ELF-1 (cell line): ENCODE data around the gene ADORA2A.

Source experiments
- DNase-seq: peaks from one replicate; pipeline ENCODE4 v3.0.0-alpha.2; 2016; ENCODE audit warnings: low read depth, low spot score

The ADORA2A gene

GRCh38 chr22:24450610-24451009 lies 23.2 kb downstream of the ADORA2A start:
- DNase-seq: peak; percentile 52

- no peak for DNase-seq
These were observed 23.8 kb downstream of the ADORA2A start for GRCh38 chr22:24451162-24451561.

DNA sequence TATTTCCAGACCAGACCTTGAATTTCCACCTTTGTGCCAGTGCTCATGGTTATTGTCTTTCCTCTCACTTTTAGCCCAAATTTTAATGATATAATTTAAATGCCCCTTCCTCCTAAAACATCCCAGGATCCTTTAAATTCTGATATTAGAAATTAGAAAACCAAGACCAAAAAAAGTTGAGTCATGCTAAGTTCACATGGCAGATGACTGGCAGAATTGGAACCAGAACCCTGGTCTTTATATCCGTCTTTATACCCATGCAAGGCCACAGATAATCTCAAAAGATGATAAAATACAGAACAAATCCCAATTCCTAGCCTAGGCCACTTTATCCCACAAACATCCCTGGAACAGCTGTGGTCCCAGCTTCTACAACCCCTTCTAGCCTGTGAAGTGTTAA lies 26.5 kb downstream of the ADORA2A start:
- no peak for DNase-seq

DNA sequence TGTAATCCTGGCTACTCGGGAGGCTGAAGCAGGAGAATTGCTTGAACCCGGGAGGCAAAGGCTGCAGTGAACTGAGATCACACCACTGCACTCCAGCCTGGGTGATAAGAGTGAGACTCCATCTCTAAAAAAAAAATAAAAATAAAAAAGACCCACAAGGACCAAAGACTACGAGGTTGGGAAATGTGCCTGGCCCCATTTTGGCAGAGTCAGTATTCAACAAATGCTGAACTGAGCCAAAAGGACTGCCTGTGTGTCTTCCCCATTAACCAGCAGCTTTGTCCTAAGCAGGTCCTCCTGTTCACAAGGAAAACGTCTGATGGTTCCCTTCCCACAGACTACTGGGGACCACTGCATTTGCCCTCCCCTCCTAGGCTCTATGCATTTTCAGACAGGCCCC lies 27.6 kb downstream of the ADORA2A start:
- no peak for DNase-seq

- no peak for DNase-seq
These were observed 28.5 kb downstream of the ADORA2A start for GRCh38 chr22:24455751-24456426.

DNA sequence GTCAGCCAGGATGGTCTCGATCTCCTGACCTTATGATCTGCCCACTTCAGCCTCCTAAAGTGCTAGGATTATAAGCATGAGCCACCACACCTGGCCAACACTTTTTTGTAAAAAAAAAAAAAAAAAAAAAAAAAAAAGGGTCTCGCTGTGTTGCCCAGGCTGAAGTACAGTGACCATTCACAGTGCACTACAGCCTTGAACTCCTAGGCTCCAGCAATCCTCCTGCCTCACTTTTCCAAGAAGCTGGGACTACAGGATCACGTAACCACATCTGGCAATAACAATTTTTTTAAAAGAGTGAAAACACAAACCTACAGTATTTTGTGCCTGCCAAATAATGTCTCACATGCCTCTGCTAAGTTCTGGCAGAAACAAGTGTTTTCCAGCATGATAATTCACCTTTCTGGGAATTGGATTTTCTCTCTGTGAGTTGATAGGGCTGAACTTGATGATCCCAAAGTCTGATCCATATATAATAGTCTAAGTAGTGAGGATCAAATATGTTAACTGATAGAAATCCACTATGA lies 30.6 kb downstream of the ADORA2A start:
- no peak for DNase-seq

GRCh38 chr22:24459911-24460310 lies 32.5 kb downstream of the ADORA2A start:
- DNase-seq: no peak

DNA sequence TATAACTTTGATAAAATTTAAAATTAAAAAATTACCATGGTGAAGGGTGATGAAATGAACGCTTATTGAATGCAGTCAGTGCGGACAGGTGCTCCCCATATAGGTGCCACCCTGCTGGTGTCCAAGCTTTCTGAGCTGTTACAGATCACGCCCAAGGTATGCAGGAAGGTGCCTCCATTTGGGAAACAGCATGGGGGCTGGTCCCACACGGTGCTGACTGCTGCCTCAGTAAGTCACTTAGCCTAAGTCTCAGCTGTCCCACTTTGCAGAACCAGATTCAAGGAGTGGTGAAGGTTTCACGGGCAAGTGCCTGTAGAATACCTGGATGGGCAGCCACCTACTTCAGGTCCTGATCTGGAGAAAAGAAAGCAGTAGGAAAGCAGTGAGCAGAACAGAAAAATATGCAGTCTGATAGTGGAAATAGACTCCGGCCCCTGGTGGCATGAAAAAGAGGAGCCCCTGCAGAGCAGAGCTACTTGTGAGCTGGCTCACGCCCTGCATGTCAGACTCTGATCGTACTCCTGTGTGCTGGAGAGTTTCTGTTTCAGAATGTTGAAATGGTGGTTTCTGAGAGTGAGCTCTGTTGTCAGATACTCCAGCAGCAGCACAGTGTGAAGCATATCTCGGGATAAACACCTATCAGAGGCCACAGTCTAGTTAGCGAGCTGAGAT lies 33.2 kb downstream of the ADORA2A start:
- DNase-seq: no peak

DNA sequence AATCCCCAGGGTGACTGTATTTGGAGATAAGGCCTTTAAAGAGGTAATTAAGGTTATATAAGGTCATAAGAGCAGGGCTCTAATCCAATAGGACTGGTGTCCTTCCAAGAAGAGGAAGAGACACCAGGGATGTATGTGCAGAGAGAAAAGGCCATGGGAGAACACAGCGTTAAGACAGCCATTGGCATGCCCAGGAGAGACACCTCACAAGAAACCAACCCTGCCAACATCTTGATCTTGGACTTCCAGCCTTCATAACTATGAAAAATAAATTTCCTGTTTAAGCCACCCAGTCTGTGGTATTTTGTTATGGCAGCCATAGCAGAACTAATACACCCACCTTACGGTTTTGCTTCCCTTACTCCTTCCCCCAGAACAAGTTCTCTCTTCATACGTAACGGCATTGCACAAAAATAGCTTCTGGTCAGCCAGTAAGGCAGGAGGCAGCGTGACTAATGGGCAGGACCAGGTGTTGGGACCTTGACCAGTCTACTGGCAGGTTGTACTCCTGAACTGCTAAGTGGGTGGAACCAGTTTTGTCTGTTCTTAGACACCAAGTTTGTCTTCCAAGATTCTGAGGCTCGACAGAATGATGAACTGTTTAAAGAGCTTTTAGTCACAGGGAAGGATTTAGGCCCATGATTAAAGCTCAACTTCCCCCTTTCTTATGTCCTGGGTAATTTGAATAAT lies 35.8 kb downstream of the ADORA2A start:
- DNase-seq: no peak

- DNase-seq: no peak
These were observed 38.2 kb downstream of the ADORA2A start for GRCh38 chr22:24465566-24465965.

DNA sequence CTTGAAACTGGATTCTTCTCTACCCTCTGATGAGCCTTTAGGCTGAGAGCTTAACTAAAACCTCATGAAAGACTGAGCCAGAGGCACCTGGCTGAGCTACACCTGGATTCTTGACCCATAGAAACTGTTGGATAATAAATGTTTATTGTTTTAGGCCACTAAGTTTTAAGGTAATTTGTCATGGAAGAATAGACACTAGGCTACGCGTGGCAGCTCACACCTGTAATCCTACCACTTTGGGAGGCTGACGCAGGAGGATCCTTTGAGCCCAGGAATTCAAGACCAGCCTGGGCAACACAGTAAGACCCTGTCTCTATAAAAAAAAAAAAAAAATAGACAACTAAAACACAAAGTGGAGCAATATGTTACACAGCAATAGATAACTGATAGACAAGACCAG lies 38.6 kb downstream of the ADORA2A start:
- DNase-seq: no peak

DNA sequence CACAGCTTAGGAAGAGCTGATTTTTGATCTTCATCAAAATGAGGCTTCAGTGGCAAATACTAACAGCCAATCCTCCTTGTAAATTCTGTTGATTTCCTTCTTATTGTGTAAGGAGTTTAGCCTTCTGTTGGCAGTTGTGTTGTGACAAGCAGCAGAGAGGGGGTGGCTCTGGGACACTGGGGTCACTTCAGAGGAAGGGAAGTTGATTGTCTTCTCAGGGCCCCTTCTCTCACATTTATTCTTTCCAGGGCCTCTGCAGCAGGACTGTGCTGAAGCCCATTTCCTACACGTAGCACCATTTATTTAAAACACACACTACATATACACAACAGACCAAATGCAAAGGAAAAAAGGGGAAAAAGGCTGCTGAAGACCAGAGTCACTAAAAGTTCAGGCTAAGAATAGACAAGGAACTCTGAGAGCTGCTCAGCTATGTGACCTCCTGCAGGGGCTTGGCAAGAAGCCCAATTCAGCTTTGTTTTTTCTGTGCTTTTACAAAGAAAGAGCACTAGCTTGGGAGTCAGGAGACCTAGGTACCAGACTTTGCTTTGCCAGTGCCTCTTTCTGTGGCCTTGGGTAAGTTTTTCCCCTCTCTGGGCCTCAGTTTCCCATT lies 39.4 kb downstream of the ADORA2A start:
- DNase-seq: no peak

DNA sequence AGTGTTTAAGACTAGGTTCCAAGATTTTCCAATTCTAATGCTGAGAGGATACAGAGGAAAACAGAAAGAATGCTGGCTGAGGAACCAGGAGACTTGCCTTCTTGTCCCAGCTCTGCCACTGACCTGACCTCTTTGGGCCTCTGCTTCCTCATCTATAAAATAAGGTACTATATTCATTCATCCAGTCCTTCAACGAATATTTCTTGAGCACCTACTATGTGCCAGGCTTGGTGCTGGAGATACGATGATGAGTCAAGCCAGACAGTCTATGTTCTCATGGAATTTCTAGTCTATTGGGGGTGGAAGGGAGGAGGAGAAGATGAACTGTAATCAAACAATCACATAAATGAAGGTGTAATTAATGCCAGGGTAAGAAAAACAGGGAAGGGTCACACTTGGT lies 39.9 kb downstream of the ADORA2A start:
- DNase-seq: no peak

DNA sequence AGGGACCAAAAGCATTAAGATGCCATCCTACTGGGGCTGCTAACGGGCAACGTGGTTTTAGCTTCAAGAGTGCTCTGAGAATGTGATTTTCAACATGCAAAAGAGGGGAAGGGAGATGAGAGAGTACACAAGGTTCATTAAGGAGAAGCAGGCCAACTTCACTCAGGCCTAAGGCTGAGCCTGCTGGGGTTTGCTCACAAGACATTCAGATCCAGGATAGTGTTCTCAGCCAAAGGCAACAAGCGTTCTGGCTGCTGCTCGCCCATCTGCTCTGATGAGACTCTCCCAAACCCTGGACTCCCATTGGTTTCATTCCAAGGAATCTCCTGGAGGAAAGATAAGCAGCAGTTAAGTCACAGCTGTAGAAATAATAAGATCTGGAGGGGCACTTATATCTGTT lies 44.2 kb downstream of the ADORA2A start:
- DNase-seq: no peak

- DNase-seq: no peak
These were observed 45.9 kb downstream of the ADORA2A start for GRCh38 chr22:24473284-24473683.

DNA sequence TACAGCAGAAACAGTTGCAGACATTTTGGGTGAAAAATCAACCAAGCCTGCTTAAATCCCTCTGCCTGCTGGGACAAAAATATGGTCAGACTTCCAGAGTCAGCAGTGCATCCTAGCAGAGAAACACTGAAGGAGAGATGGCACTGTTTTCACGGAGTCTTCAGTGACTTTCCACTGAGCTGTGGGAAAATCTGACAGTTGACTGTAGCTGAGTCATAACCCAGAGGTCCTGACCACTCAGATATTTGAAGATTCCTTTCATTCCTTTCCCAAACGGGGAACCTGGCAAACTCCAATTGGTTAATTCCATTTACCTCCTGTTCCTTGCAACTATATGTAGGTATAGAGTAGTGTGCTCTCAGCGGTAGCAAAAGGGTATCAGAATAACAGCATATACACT lies 46.8 kb downstream of the ADORA2A start:
- peak; percentile 30 for DNase-seq

GRCh38 chr22:24474649-24475255 lies 47.4 kb downstream of the ADORA2A start:
- DNase-seq: no peak

GRCh38 chr22:24481641-24482040 lies 54.2 kb downstream of the ADORA2A start:
- no peak for DNase-seq

DNA sequence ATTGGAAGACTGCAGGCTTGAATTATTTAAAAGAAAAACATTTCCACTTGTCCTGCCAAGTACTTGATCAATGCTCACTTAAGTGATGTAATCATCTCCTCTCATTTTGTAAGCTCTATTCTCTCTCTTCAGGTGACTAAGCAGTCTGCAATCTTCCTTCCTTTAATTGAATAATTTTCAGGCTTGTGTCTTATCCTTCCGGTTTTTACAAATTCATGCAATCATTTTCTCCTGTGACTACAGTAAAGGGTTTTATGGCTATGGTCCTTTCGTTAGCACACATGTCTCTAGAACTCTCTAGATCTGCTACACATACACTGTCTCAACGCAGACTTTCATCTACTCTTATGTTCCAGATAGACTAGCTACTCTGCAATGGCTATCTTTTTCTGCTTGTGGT lies 55.2 kb downstream of the ADORA2A start:
- DNase-seq: no peak

- no peak for DNase-seq
These were observed 55.6 kb downstream of the ADORA2A start for GRCh38 chr22:24482998-24483397.

DNA sequence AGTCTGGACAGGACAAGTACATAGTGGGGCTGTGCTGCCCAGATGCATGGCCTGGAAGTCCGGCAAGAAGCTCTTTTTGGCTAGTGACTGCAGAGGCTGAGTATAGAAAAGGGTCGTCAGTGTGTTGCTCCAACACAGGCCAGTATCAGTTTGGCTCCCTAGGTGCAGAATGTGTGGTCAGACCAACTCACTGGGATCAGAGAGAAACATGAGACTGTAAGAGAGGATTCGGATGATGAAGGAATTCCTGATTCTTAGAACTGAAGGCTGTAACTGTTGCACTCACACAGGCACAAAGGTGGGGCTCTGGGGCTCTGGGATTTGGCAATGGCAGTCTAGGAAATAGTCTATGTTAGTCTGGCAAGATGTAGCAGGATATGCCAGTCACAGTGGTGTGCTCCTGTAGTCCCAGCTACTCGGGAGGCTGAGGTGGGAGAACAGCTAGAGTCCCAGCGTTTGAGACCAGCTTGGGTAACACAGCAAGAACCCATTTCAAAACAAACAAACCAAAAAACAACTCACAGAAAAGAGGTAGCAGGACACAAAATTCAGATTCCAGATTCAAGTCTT lies 56.7 kb downstream of the ADORA2A start:
- no peak for DNase-seq

DNA sequence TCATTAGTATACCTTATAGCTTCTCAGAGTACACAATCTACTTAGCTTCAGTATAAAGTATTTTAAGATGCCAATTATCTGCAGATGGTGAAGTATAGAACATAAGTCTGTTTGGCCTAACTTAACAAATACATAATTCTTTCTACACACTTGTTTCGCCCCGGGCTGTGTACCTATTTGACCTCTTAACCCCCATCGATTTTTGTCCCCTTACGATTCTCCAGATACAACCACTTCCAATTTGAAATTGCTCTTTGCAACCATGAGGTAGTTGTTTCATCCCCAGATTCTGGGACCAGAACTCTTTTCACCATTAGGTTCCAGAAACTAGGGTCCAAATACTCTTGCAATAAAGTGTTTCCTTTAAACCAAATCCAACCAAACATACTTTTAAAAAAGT lies 57.8 kb downstream of the ADORA2A start:
- no peak for DNase-seq
